Lower leg skin (tissue), 3 donors: Measurements from ENCODE around the gene WDR74.

Source experiments
- CTCF ChIP-seq, 3 donors: fragments of 450-650 bp; IDR thresholded peaks; one replicate each; pipeline ENCODE4 v1.5.1; 2016; ENCODE audit warnings: antibody characterized with exemption in 3 of 3, mild to moderate bottlenecking in 3 of 3, moderate library complexity in 2 of 3
- POLR2A ChIP-seq, 2 donors: fragments of 450-650 bp; IDR thresholded peaks; one replicate each; pipeline ENCODE4 v1.6.1; 2016 to 2017; ENCODE audit warnings: antibody characterized with exemption in 2 of 2, mild to moderate bottlenecking in 1 of 2, moderate library complexity in 1 of 2

GRCh38 chr11:62810748-62811147, 28.6 kb downstream of the WDR74 start:
- TF ChIP-seq CTCF (IDR thresholded peaks at IDR 0.05), result no peak
- TF ChIP-seq POLR2A (IDR thresholded peaks at IDR 0.05), result no peak
